IMR-90 (cell line): Measurements from ENCODE around the gene NCAPD3. TPM values are rescaled to one million over a fixed set of nuclear protein-coding genes. Genes with fewer than 3 reads are reported as not detected.

Experiments used
- ATAC-seq: fragments of 200-7000 bp; cut with Tn5 transposase; 2 replicates; pipeline ENCODE4 v1.9.1; 2020; ENCODE audit warnings: low read depth, mild to moderate bottlenecking, moderate library complexity
- BruUV-seq: library from RNA; stranded (reverse); fragments of 400-500 nt; replicated peaks from 2 replicates; lab custom pipeline; 2021; lab: Mats Ljungman, UMichigan
- CTCF ChIA-PET: fragments of 300-600 bp; formaldehyde crosslinking; extraction: SDS; loops from one replicate; lab custom pipeline; 2021; ENCODE audit warnings: antibody characterized with exemption; lab: Yijun Ruan, JAX
- POLR2A ChIA-PET: fragments of 300-600 bp; sonication (Branson Sonifier 250); formaldehyde crosslinking; loops from one replicate; lab custom pipeline; 2022; ENCODE audit warnings: antibody characterized with exemption; ENCODE audit not compliant: unreplicated experiment; lab: Charles Lee
- DNase-seq: peaks from one replicate; pipeline ENCODE4 v3.0.0; 2013
- H2AFZ ChIP-seq: replicated peaks from 2 replicates; pipeline ENCODE3; 2013; ENCODE audit warnings: low read length, mild to moderate bottlenecking; ENCODE audit not compliant: poor library complexity
- H2AK5ac ChIP-seq: 2 replicates; pipeline ENCODE4 v1.6.1; 2013; ENCODE audit warnings: low read depth, low read length, inconsistent platforms
- H2AK9ac ChIP-seq: replicated peaks from 2 replicates; pipeline ENCODE3; 2013; ENCODE audit warnings: mild to moderate bottlenecking, low read depth, low read length, moderate library complexity; ENCODE audit not compliant: poor library complexity
- H2BK120ac ChIP-seq: 2 replicates; pipeline ENCODE4 v1.6.1; 2013; ENCODE audit warnings: low read depth, low read length, inconsistent platforms
- H2BK15ac ChIP-seq: 3 replicates; pipeline ENCODE4 v1.6.1; 2013; ENCODE audit warnings: low read depth, low read length, inconsistent platforms
- H2BK20ac ChIP-seq: 2 replicates; pipeline ENCODE4 v1.6.1; 2013; ENCODE audit warnings: low read depth, mild to moderate bottlenecking, inconsistent platforms, low read length, moderate library complexity
- H2BK5ac ChIP-seq: 2 replicates; pipeline ENCODE4 v1.6.1; 2013; ENCODE audit warnings: mild to moderate bottlenecking, low read depth, low read length, inconsistent platforms; ENCODE audit not compliant: poor library complexity, severe bottlenecking
- H3K14ac ChIP-seq: replicated peaks from 2 replicates; pipeline ENCODE4 v1.6.1; 2013; ENCODE audit warnings: low read depth, low read length, inconsistent platforms
- H3K18ac ChIP-seq: 2 replicates; pipeline ENCODE4 v1.6.1; 2013; ENCODE audit warnings: low read depth, low read length, control low read depth
- H3K23ac ChIP-seq: 2 replicates; pipeline ENCODE4 v1.6.1; 2013; ENCODE audit warnings: low read depth, low read length, inconsistent platforms
- H3K27ac ChIP-seq: 2 replicates; pipeline ENCODE4 v1.5.1; 2013; ENCODE audit warnings: mild to moderate bottlenecking, control low read depth, low read length; ENCODE audit not compliant: insufficient read depth
- H3K27me3 ChIP-seq: 2 replicates; pipeline ENCODE4 v1.6.1; 2013; ENCODE audit warnings: low read length; ENCODE audit not compliant: control insufficient read depth, insufficient read depth
- H3K36me3 ChIP-seq: 2 replicates; pipeline ENCODE4 v1.6.1; 2013; ENCODE audit warnings: low read length, mixed read lengths; ENCODE audit not compliant: control insufficient read depth, insufficient read depth
- H3K4ac ChIP-seq: 2 replicates; pipeline ENCODE4 v1.6.1; 2013; ENCODE audit warnings: low read depth, low read length, inconsistent platforms
- H3K4me1 ChIP-seq: 2 replicates; pipeline ENCODE4 v1.6.1; 2013; ENCODE audit warnings: low read length, mixed read lengths; ENCODE audit not compliant: control insufficient read depth, insufficient read depth
- H3K4me2 ChIP-seq: 2 replicates; pipeline ENCODE4 v1.6.1; 2013; ENCODE audit warnings: low read depth, mild to moderate bottlenecking, control low read depth, low read length, moderate library complexity
- H3K4me3 ChIP-seq: 2 replicates; pipeline ENCODE4 v1.5.1; 2013; ENCODE audit warnings: low read depth, mild to moderate bottlenecking, control low read depth, low read length, moderate library complexity; ENCODE audit not compliant: insufficient read depth
- H3K56ac ChIP-seq: 2 replicates; pipeline ENCODE4 v1.6.1; 2013; ENCODE audit warnings: low read length, inconsistent platforms; ENCODE audit not compliant: insufficient read depth; ENCODE audit errors: extremely low read depth
- H3K79me1 ChIP-seq, 2 experiments: 2 replicates each; pipeline ENCODE4 v1.6.1; 2013; ENCODE audit warnings: low read length in 2 of 2, inconsistent platforms in 1 of 2, low read depth in 1 of 2
- H3K9ac ChIP-seq: 2 replicates; pipeline ENCODE4 v1.6.1; 2013; ENCODE audit warnings: low read depth, low read length, control low read depth
- H3K9me1 ChIP-seq: 2 replicates; pipeline ENCODE4 v1.6.1; 2013; ENCODE audit warnings: low read length, inconsistent platforms; ENCODE audit not compliant: insufficient read depth
- H3K9me3 ChIP-seq: 2 replicates; pipeline ENCODE4 v1.6.1; 2013; ENCODE audit warnings: low read length; ENCODE audit not compliant: control insufficient read depth, insufficient read depth
- H4K20me1 ChIP-seq: 2 replicates; pipeline ENCODE4 v1.6.1; 2013; ENCODE audit warnings: low read length, inconsistent platforms; ENCODE audit not compliant: insufficient read depth
- H4K5ac ChIP-seq: 2 replicates; pipeline ENCODE4 v1.6.1; 2013; ENCODE audit warnings: mild to moderate bottlenecking, low read depth, low read length, control low read depth
- H4K8ac ChIP-seq, 2 experiments: 2 replicates each; pipeline ENCODE4 v1.6.1; 2013; ENCODE audit warnings: low read depth in 2 of 2, low read length in 2 of 2, control low read depth in 1 of 2, inconsistent platforms in 1 of 2
- H4K91ac ChIP-seq: 2 replicates; pipeline ENCODE4 v1.6.1; 2013; ENCODE audit warnings: low read depth, low read length, inconsistent platforms; ENCODE audit not compliant: insufficient read depth
- BHLHE40 ChIP-seq: fragments of 150-350 bp; IDR thresholded peaks from 2 replicates; pipeline ENCODE4 v1.6.1; 2016; ENCODE audit warnings: mild to moderate bottlenecking, low read depth, low read length
- CEBPB ChIP-seq: IDR thresholded peaks from 2 replicates; pipeline ENCODE4 v1.6.1; 2012; ENCODE audit warnings: low read depth, low read length, improper control_type of control experiment
- CHD1 ChIP-seq: IDR thresholded peaks from 2 replicates; pipeline ENCODE4 v1.6.1; 2012; ENCODE audit warnings: low read depth, low read length, improper control_type of control experiment
- MXI1 ChIP-seq: IDR thresholded peaks from 2 replicates; pipeline ENCODE4 v1.6.1; 2012; ENCODE audit warnings: low read depth, mild to moderate bottlenecking, low read length, moderate library complexity, borderline replicate concordance
- NFE2L2 ChIP-seq: fragments of 150-350 bp; IDR thresholded peaks from 2 replicates; pipeline ENCODE4 v1.6.1; 2016; ENCODE audit warnings: low read depth, mild to moderate bottlenecking, low read length
- POLR2A ChIP-seq: IDR thresholded peaks from 2 replicates; pipeline ENCODE4 v1.6.1; 2012; ENCODE audit warnings: mild to moderate bottlenecking, low read depth, low read length
- RAD21 ChIP-seq: IDR thresholded peaks from 2 replicates; pipeline ENCODE4 v1.6.1; 2012; ENCODE audit warnings: low read length, improper control_type of control experiment
- WGBS, 2 experiments: methylation state at CpG; one replicate each; pipeline versions ENCODE4 v1.1.5 to v1.1.7; 2013; ENCODE audit warnings: missing lambda C conversion rate in 2 of 2; ENCODE audit not compliant: insufficient read length in 1 of 2; ENCODE audit errors: extremely low coverage in 2 of 2; 5-methylcytosine and 5-hydroxymethylcytosine counted together
- dilution Hi-C: fragments of 300-500 bp; cut with HindIII; formaldehyde crosslinking; loops from one replicate; pipeline ENCODE4 v1.14.3; 2018; ENCODE audit warnings: low sequenced_read_pairs; ENCODE audit not compliant: unreplicated experiment
- in situ Hi-C: fragments of 300-500 bp; cut with MboI; formaldehyde crosslinking; loops from 3 replicates; pipeline ENCODE4 v1.14.3; 2019; ENCODE audit warnings: low sequenced_read_pairs, inconsistent platforms, mixed read lengths
- intact Hi-C: fragments of 100-400 bp; cut with micrococcal nuclease; formaldehyde crosslinking; loops from 2 replicates; pipeline ENCODE4 v1.10.0; 2022
- polyA plus RNA-seq, 3 experiments: library from polyadenylated mRNA; depleted of rRNA; stranded (reverse); fragments of >200 nt; gene quantifications; 2 replicates each; pipeline ENCODE4 v1.2.3, GENCODE V29; 2012; ENCODE audit warnings: low replicate concordance in 1 of 3
- total RNA-seq: library from RNA; depleted of rRNA; stranded (reverse); fragments of >200 nt; gene quantifications from 2 replicates; pipeline ENCODE4 v1.2.3, GENCODE V29; 2012
- TF ChIP-seq, protein P1 (sequence below): fragments of 150-350 bp; IDR thresholded peaks from 2 replicates; pipeline ENCODE4 v1.6.1; 2016; ENCODE audit warnings: low read depth, mild to moderate bottlenecking, low read length, moderate library complexity, borderline replicate concordance
- TF ChIP-seq, protein P2 (sequence below): conservative IDR thresholded peaks from 2 replicates; pipeline ENCODE4 v1.5.1; 2012; ENCODE audit warnings: mild to moderate bottlenecking, low read depth, low read length, improper control_type of control experiment

Gene NCAPD3
- total and polyA plus RNA-seq, 2 of the 4 experiments (the other 2 are of a cell fraction): 18.0 to 19.2 TPM

DNA sequence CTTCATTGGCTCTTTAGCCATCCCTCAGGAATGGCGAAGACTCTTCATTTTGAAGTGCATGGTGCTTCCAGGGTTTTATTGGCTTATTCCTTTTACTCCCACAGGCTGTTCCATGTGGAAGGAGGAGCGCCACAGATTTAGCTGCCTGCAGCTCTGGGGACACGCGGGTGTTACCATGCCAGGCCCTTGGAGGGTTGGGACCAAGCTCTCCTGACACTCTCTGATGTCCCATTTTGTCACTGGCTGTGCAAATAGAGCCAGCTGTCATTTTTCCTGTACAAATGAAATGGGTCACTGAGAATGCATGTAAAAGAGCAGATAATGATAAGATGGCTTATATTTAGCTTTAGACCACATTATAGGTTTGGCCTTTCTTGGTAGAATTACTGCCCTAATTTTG is 20.1 kb upstream of the NCAPD3 start:
- in situ Hi-C loops: no loop called here
- H2AK5ac ChIP-seq: no peak overlapping the region
- no CpG with 5 or more reads among the region's 4 CpGs for WGBS, 2 experiments
- no peaks in the 10 kb centered on the region for H3K4me1 ChIP-seq
- no TSS peak for BruUV-seq
- ChIA-PET CTCF (interaction anchor here (0.8 kb wide), 1 partner anchor 18 kb away, joined by 3 read pairs; no protein-coding TSS in a partner anchor), POLR2A (no interaction called here)
- no peak overlapping the region for H3K56ac ChIP-seq
- no peaks in the 10 kb centered on the region; a peak in 1 of 4 replicates for H3K79me1 ChIP-seq
- H4K5ac ChIP-seq: no peak overlapping the region
- no peak overlapping the region for H3K27ac ChIP-seq
- H4K91ac ChIP-seq: no peak overlapping the region
- ATAC-seq (no peak), DNase-seq (no peak)
- H3K9me3 ChIP-seq: no peaks in the 10 kb centered on the region
- no peak overlapping the region for H2BK15ac ChIP-seq
- no peak overlapping the region for H2BK120ac ChIP-seq
- peaks cover 3% of the 10 kb centered on the region; the same call in 1 of the 2 replicates for H3K9me1 ChIP-seq
- no peak for TF ChIP-seq NFE2L2
- TF ChIP-seq, protein P1, sequence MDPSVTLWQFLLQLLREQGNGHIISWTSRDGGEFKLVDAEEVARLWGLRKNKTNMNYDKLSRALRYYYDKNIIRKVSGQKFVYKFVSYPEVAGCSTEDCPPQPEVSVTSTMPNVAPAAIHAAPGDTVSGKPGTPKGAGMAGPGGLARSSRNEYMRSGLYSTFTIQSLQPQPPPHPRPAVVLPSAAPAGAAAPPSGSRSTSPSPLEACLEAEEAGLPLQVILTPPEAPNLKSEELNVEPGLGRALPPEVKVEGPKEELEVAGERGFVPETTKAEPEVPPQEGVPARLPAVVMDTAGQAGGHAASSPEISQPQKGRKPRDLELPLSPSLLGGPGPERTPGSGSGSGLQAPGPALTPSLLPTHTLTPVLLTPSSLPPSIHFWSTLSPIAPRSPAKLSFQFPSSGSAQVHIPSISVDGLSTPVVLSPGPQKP: no peak
- TF ChIP-seq BHLHE40: no peak
- no peak for TF ChIP-seq CHD1
- TF ChIP-seq, protein P2, sequence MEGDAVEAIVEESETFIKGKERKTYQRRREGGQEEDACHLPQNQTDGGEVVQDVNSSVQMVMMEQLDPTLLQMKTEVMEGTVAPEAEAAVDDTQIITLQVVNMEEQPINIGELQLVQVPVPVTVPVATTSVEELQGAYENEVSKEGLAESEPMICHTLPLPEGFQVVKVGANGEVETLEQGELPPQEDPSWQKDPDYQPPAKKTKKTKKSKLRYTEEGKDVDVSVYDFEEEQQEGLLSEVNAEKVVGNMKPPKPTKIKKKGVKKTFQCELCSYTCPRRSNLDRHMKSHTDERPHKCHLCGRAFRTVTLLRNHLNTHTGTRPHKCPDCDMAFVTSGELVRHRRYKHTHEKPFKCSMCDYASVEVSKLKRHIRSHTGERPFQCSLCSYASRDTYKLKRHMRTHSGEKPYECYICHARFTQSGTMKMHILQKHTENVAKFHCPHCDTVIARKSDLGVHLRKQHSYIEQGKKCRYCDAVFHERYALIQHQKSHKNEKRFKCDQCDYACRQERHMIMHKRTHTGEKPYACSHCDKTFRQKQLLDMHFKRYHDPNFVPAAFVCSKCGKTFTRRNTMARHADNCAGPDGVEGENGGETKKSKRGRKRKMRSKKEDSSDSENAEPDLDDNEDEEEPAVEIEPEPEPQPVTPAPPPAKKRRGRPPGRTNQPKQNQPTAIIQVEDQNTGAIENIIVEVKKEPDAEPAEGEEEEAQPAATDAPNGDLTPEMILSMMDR: no peak
- no peak for TF ChIP-seq POLR2A
- no peak for TF ChIP-seq RAD21
- no peak for TF ChIP-seq MXI1
- no peak for TF ChIP-seq CEBPB
- H4K8ac ChIP-seq: no peak overlapping the region
- H4K20me1 ChIP-seq: no peaks in the 10 kb centered on the region
- no peak overlapping the region for H3K9ac ChIP-seq
- H3K14ac ChIP-seq: no peak overlapping the region
- H3K23ac ChIP-seq: no peak overlapping the region
- no peak overlapping the region for H3K4me3 ChIP-seq
- H3K18ac ChIP-seq: no peak overlapping the region
- dilution Hi-C loops: no loop called here
- H2BK5ac ChIP-seq: no peak overlapping the region
- H2BK20ac ChIP-seq: no peak overlapping the region
- H3K36me3 ChIP-seq: peaks cover 69% of the 10 kb centered on the region
- no peak overlapping the region for H3K4ac ChIP-seq
- no peak overlapping the region for H2AK9ac ChIP-seq
- no peaks in the 10 kb centered on the region for H3K27me3 ChIP-seq
- intact Hi-C loops: no loop called here
- H3K4me2 ChIP-seq: no peak overlapping the region
- no peak overlapping the region for H2AFZ ChIP-seq
